NCI-H1436 (cell line): ENCODE results near the gene ARMC9.

Experiments
- DNase-seq: peaks from one replicate; lab custom pipeline; 2025; lab: John Stamatoyannopoulos, UW

ARMC9 gene

GRCh38 chr2:231382116-231382515, 183.7 kb downstream of the ARMC9 start:
- no peak for DNase-seq

- DNase-seq, result no peak
These were observed 185.1 kb downstream of the ARMC9 start for GRCh38 chr2:231383416-231384108.

- no peak for DNase-seq
These were observed 185.6 kb downstream of the ARMC9 start for GRCh38 chr2:231384109-231384435.

GRCh38 chr2:231384970-231385369, 186.5 kb downstream of the ARMC9 start:
- DNase-seq, result no peak

- no peak for DNase-seq
These were observed 187.0 kb downstream of the ARMC9 start for GRCh38 chr2:231385429-231385828.

- no peak for DNase-seq
These were observed 188.0 kb downstream of the ARMC9 start for GRCh38 chr2:231386446-231386845.

- DNase-seq, result no peak
These were observed 189.7 kb downstream of the ARMC9 start for GRCh38 chr2:231387904-231388724.

GRCh38 chr2:231388725-231389346, 190.4 kb downstream of the ARMC9 start:
- no peak for DNase-seq

GRCh38 chr2:231390667-231391066, 192.2 kb downstream of the ARMC9 start:
- DNase-seq, result no peak

GRCh38 chr2:231391981-231392380, 193.6 kb downstream of the ARMC9 start:
- DNase-seq, result no peak

- DNase-seq, result no peak
These were observed 194.2 kb downstream of the ARMC9 start for GRCh38 chr2:231392431-231393148.

- no peak for DNase-seq
These were observed 195.0 kb downstream of the ARMC9 start for GRCh38 chr2:231393149-231394131.

- DNase-seq, result no peak
These were observed 196.0 kb downstream of the ARMC9 start for GRCh38 chr2:231394211-231395141.

GRCh38 chr2:231395188-231396057, 197.0 kb downstream of the ARMC9 start, which contains the start of gene B3GNT7:
TSS of gene B3GNT7 (plus strand) at chr2:231395710. CDS start at chr2:231395804, 94 bp downstream.
- no peak for DNase-seq

GRCh38 chr2:231396058-231396821, 197.8 kb downstream of the ARMC9 start:
- DNase-seq, result no peak

GRCh38 chr2:231397011-231397927, 198.8 kb downstream of the ARMC9 start:
- no peak for DNase-seq

- no peak for DNase-seq
These were observed 199.5 kb downstream of the ARMC9 start for GRCh38 chr2:231397928-231398294.
